Natural killer cell (primary cell): ENCODE measurements around the gene SPDYE4. TPM values are rescaled to one million over a fixed set of nuclear protein-coding genes. Genes with fewer than 3 reads are reported as not detected.

Experiments
- ATAC-seq, 3 donors: fragments of 150-1000 bp in 2 of 3; fragments of 200-7000 bp in 1 of 3; cut with Tn5 transposase; 1 replicate in 1 of 3; 2 replicates in 2 of 3; pipeline ENCODE4 v1.10.0; 2021; ENCODE audit warnings: mild to moderate bottlenecking in 2 of 3, moderate library complexity in 2 of 3
- DNase-seq, 2 donors: peaks; one replicate each; pipeline versions ENCODE4 v3.0.0 to v3.0.0-alpha.2; 2013 to 2021; ENCODE audit warnings: mixed read lengths in 1 of 2
- H3K27ac ChIP-seq: one replicate; pipeline ENCODE4 v1.5.1; 2013; ENCODE audit warnings: mild to moderate bottlenecking, low read length
- H3K27me3 ChIP-seq: one replicate; pipeline ENCODE4 v1.6.1; 2013; ENCODE audit warnings: low read length; ENCODE audit not compliant: control insufficient read depth, insufficient read depth
- H3K36me3 ChIP-seq: one replicate; pipeline ENCODE4 v1.6.1; 2013; ENCODE audit warnings: low read length; ENCODE audit not compliant: control insufficient read depth, insufficient read depth
- H3K4me1 ChIP-seq: one replicate; pipeline ENCODE4 v1.6.1; 2013; ENCODE audit warnings: low read length; ENCODE audit not compliant: control insufficient read depth, insufficient read depth
- H3K4me3 ChIP-seq: one replicate; pipeline ENCODE4 v1.5.1; 2013; ENCODE audit warnings: low read length
- H3K9me3 ChIP-seq: one replicate; pipeline ENCODE4 v1.6.1; 2013; ENCODE audit warnings: low read length; ENCODE audit not compliant: control insufficient read depth, insufficient read depth
- H3K27ac Mint-ChIP-seq, 2 donors: one replicate each; pipeline ENCODE4 v1.8.0; 2022; ENCODE audit warnings: mild to moderate bottlenecking in 2 of 2, mixed read lengths in 2 of 2, moderate library complexity in 1 of 2
- H3K27me3 Mint-ChIP-seq, 2 donors: one replicate each; pipeline ENCODE4 v1.8.0; 2022; ENCODE audit warnings: low read depth in 2 of 2, mixed read lengths in 2 of 2
- H3K36me3 Mint-ChIP-seq: one replicate; pipeline ENCODE4 v1.8.0; 2022; ENCODE audit warnings: mixed read lengths
- H3K4me1 Mint-ChIP-seq, 2 donors: one replicate each; pipeline ENCODE4 v1.8.0; 2022; ENCODE audit warnings: mixed read lengths in 2 of 2
- H3K4me3 Mint-ChIP-seq: one replicate; pipeline ENCODE4 v1.8.0; 2022; ENCODE audit warnings: mild to moderate bottlenecking, moderate library complexity, mixed read lengths
- H3K9me3 Mint-ChIP-seq, 2 donors: one replicate each; pipeline ENCODE4 v1.8.0; 2022; ENCODE audit warnings: mixed read lengths in 2 of 2
- whole genome bisulfite sequencing: methylation state at CpG from one replicate; pipeline ENCODE4 v1.1.7; 2013; ENCODE audit warnings: missing lambda C conversion rate; ENCODE audit not compliant: insufficient coverage; 5-methylcytosine and 5-hydroxymethylcytosine counted together
- intact Hi-C: fragments of 100-400 bp; cut with micrococcal nuclease; formaldehyde crosslinking; loops from one replicate; pipeline ENCODE4 v1.14.2; 2022
- total RNA-seq, 4 donors: library from RNA; stranded (reverse); fragments of 120-200 nt in 1 of 4; gene quantifications; one replicate each; pipeline versions ENCODE4 v1.2.3 to v1.2.4, GENCODE V29; 2013 to 2022
- TF ChIP-seq, protein P1 (sequence below): fragments of 200-600 bp; IDR thresholded peaks from one replicate; pipeline ENCODE4 v1.8.0; 2022; ENCODE audit warnings: antibody characterized with exemption

The SPDYE4 gene
- total RNA-seq, 3 donors from 2014 or later (not counting 1 experiment from before 2014, with no cell fraction given), result not detected

DNA sequence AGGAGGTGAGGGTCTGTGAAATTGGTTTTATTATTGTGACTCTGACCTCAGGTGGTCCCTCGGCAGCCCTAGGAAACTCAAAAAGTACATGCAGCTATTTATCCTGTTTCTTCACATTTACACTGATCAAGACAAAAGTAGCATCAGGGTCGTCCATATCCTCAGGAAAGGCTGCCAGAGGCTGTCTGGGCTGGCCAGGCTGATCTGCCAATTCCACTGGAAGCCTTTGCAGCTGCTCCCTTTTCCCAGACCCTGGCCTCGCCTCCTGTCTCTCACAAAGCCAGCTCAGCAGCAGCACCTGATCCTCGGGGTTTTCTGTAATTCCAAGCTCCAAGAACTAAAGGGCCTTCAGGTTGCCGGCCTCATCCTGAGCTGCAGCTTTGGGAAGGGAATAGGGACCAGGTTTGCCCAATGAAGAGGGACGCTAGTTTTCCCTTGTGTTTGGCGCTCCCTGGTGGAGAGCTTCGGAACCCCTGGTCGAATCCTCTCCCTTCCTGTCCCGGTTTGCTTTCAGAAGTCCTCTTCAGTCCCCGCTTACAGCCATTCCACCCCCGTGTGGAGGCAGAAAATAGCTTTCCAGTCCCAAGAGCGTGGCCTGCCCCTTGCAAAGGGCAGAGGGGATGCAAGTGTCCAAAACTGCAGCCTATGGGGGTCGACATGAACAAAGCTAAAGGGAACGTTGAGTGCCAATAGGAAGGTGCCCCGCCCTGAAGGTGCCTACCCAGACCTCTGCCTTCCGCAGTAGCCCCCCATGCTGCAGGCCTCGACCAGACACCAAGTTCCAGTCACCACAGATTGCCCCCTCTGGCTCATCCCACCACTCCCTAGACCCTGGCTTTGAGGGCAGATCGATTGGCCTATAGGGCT is 27.4 kb upstream of the SPDYE4 start:
- Histone ChIP-seq H3K9me3 (no peaks in the 10 kb centered on the region), H3K27me3 (no peaks in the 10 kb centered on the region), H3K4me3 (no peak overlapping the region), H3K4me1 (peaks cover 5% of the 10 kb centered on the region), H3K27ac (no peak overlapping the region), H3K36me3 (no peaks in the 10 kb centered on the region)
- Mint-ChIP-seq H3K9me3 (no peaks in the 10 kb centered on the region), H3K4me3 (no peak overlapping the region), H3K36me3 (no peaks in the 10 kb centered on the region), H3K27ac (no peak overlapping the region), H3K27me3 (peaks cover 11 to 15% of the 10 kb centered on the region in 2 donors), H3K4me1 (peaks cover 10 to 15% of the 10 kb centered on the region in 2 donors)
- TF ChIP-seq, protein P1, sequence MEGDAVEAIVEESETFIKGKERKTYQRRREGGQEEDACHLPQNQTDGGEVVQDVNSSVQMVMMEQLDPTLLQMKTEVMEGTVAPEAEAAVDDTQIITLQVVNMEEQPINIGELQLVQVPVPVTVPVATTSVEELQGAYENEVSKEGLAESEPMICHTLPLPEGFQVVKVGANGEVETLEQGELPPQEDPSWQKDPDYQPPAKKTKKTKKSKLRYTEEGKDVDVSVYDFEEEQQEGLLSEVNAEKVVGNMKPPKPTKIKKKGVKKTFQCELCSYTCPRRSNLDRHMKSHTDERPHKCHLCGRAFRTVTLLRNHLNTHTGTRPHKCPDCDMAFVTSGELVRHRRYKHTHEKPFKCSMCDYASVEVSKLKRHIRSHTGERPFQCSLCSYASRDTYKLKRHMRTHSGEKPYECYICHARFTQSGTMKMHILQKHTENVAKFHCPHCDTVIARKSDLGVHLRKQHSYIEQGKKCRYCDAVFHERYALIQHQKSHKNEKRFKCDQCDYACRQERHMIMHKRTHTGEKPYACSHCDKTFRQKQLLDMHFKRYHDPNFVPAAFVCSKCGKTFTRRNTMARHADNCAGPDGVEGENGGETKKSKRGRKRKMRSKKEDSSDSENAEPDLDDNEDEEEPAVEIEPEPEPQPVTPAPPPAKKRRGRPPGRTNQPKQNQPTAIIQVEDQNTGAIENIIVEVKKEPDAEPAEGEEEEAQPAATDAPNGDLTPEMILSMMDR, result peak; percentile 89
- peak in 2 of 3 donors; percentile 68 to 69 for ATAC-seq
- WGBS, result 35% methylated on average over 19 of the region's 19 CpGs
- intact Hi-C loops, result loop anchor here (2.0 to 10.0 kb wide), 3 partner anchors 219 to 691 kb away; no protein-coding TSS in a partner anchor
- DNase-seq, result peak; percentile 60 to 73

DNA sequence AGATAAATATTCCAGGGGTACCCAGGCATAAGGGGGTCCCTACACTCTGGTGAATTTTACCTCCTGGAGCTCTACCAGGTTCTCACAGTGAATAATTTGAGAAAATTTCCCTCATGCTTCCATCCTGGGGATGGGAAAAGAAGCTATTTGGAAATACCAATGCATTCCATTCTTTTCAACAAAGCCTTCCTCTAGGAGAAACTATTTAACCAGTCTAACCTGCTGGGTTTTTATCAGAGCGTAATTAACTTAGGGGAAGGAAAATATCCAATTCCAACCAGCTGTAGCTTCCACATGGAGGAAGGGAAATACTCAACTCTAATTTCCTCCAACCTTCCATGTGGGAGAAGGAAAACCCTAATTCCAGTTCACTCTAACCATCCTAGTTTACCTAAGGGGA is 23.8 kb upstream of the SPDYE4 start:
- H3K36me3 ChIP-seq, result no peaks in the 10 kb centered on the region
- no peak overlapping the region for H3K4me3 ChIP-seq
- Mint-ChIP-seq H3K9me3 (no peaks in the 10 kb centered on the region), H3K4me3 (no peak overlapping the region), H3K27ac (no peak overlapping the region), H3K4me1 (peaks cover 10 to 15% of the 10 kb centered on the region in 2 donors), H3K27me3 (peaks cover 9 to 15% of the 10 kb centered on the region in 2 donors), H3K36me3 (no peaks in the 10 kb centered on the region)
- H3K9me3 ChIP-seq, result no peaks in the 10 kb centered on the region
- H3K4me1 ChIP-seq, result peaks cover 5% of the 10 kb centered on the region
- intact Hi-C loops, result loop anchor here (10.0 kb wide), 2 partner anchors 223 to 687 kb away; no protein-coding TSS in a partner anchor
- WGBS, result no CpG with 5 or more reads among the region's 1 CpG
- H3K27ac ChIP-seq, result no peak overlapping the region
- TF ChIP-seq, protein P1, result no peak
- ATAC-seq (no peak), DNase-seq (no peak)
- peaks cover 6% of the 10 kb centered on the region for H3K27me3 ChIP-seq

DNA sequence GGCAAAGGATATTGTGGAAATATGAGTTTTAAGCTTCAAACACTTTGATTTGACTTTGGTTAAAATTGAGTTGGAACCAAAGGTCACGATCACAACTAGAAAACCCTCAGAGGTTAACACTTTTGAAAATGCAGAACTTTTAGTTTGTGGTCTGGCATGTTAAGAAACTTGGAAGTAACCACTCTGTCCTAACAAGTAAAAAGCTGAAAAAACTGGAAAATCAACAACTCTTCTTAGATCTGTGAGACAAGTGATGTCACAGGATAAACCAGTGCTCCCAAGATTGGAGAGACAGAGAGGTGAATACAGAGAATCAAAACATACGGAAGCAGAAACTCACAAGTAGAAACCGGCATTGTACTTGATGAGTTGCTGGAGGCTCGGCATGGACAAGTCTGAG is 23.4 kb upstream of the SPDYE4 start:
- DNase-seq (no peak), ATAC-seq (no peak)
- Mint-ChIP-seq H3K4me1 (peaks cover 10 to 15% of the 10 kb centered on the region in 2 donors), H3K27me3 (peaks cover 13 to 19% of the 10 kb centered on the region in 2 donors), H3K9me3 (no peaks in the 10 kb centered on the region), H3K36me3 (no peaks in the 10 kb centered on the region), H3K4me3 (no peak overlapping the region), H3K27ac (no peak overlapping the region)
- H3K9me3 ChIP-seq, result no peaks in the 10 kb centered on the region
- peaks cover 10% of the 10 kb centered on the region for H3K27me3 ChIP-seq
- no peaks in the 10 kb centered on the region for H3K36me3 ChIP-seq
- no peak overlapping the region for H3K4me3 ChIP-seq
- TF ChIP-seq, protein P1, result no peak
- 77% methylated on average over 4 of the region's 4 CpGs for WGBS
- no peak overlapping the region for H3K27ac ChIP-seq
- intact Hi-C loops, result loop anchor here (10.0 kb wide), 2 partner anchors 223 to 687 kb away; no protein-coding TSS in a partner anchor
- H3K4me1 ChIP-seq, result peaks cover 5% of the 10 kb centered on the region
